SJSA1 (cell line): ENCODE measurements around the gene OPTC. TPM values are rescaled to one million over a fixed set of nuclear protein-coding genes. Genes with fewer than 3 reads are reported as not detected.

Experiments used
- DNase-seq, 2 experiments: peaks; one replicate each; pipeline ENCODE4 v3.0.0-alpha.2; 2015 to 2020; ENCODE audit warnings: low spot score in 2 of 2, low read depth in 1 of 2
- H3K27ac ChIP-seq: fragments of 250-450 bp; sonication (Bioruptor Pico); 2 replicates; pipeline ENCODE4 v1.5.1; 2020; ENCODE audit warnings: mild to moderate bottlenecking, moderate library complexity
- H3K27me3 ChIP-seq: fragments of 250-450 bp; sonication (Bioruptor Pico); replicated peaks from 2 replicates; pipeline ENCODE4 v1.5.1; 2020; ENCODE audit warnings: mild to moderate bottlenecking, moderate library complexity
- H3K36me3 ChIP-seq: fragments of 250-450 bp; sonication (Bioruptor Pico); 2 replicates; pipeline ENCODE4 v1.5.1; 2020; ENCODE audit warnings: mild to moderate bottlenecking
- H3K4me1 ChIP-seq: fragments of 250-450 bp; sonication (Bioruptor Pico); replicated peaks from 2 replicates; pipeline ENCODE4 v1.6.1; 2021; ENCODE audit warnings: mild to moderate bottlenecking
- H3K4me3 ChIP-seq: fragments of 250-450 bp; sonication (Bioruptor Pico); 2 replicates; pipeline ENCODE4 v1.5.1; 2020; ENCODE audit warnings: mild to moderate bottlenecking
- H3K9me3 ChIP-seq: fragments of 250-450 bp; sonication (Bioruptor Pico); replicated peaks from 2 replicates; pipeline ENCODE4 v1.5.1; 2020; ENCODE audit warnings: mild to moderate bottlenecking
- total RNA-seq: library from RNA; depleted of rRNA; stranded (reverse); fragments of >200 nt; shearing (Covaris generic); gene quantifications from 2 replicates; pipeline ENCODE4 v1.2.3, GENCODE V29; 2014

OPTC gene
- total RNA-seq, 1 experiment from 2014 or later: not detected

GRCh38 chr1:203488539-203488938 lies 5.4 kb upstream of the OPTC start:
- Histone ChIP-seq H3K27me3 (no peaks in the 10 kb centered on the region), H3K9me3 (no peaks in the 10 kb centered on the region)

GRCh38 chr1:203490607-203491006 lies 3.3 kb upstream of the OPTC start:
- Histone ChIP-seq H3K4me1 (peaks cover 12% of the 10 kb centered on the region), H3K9me3 (no peaks in the 10 kb centered on the region), H3K36me3 (no peaks in the 10 kb centered on the region), H3K27me3 (no peaks in the 10 kb centered on the region), H3K27ac (no peak overlapping the region), H3K4me3 (no peak overlapping the region)
- no peak for DNase-seq

More at GRCh38 chr1:203488539-203488938, 5.4 kb upstream of the OPTC start:
- DNase-seq: no peak
- Histone ChIP-seq H3K4me3 (no peak overlapping the region), H3K27ac (no peak overlapping the region), H3K36me3 (no peaks in the 10 kb centered on the region), H3K4me1 (peaks cover 12% of the 10 kb centered on the region)

GRCh38 chr1:203491664-203492063 lies 2.3 kb upstream of the OPTC start:
- H3K4me3 ChIP-seq: no peak overlapping the region
- peaks cover 12% of the 10 kb centered on the region for H3K4me1 ChIP-seq
- no peaks in the 10 kb centered on the region for H3K36me3 ChIP-seq
- no peak overlapping the region for H3K27ac ChIP-seq
- no peak for DNase-seq
- H3K27me3 ChIP-seq: no peaks in the 10 kb centered on the region
- no peaks in the 10 kb centered on the region for H3K9me3 ChIP-seq

DNA sequence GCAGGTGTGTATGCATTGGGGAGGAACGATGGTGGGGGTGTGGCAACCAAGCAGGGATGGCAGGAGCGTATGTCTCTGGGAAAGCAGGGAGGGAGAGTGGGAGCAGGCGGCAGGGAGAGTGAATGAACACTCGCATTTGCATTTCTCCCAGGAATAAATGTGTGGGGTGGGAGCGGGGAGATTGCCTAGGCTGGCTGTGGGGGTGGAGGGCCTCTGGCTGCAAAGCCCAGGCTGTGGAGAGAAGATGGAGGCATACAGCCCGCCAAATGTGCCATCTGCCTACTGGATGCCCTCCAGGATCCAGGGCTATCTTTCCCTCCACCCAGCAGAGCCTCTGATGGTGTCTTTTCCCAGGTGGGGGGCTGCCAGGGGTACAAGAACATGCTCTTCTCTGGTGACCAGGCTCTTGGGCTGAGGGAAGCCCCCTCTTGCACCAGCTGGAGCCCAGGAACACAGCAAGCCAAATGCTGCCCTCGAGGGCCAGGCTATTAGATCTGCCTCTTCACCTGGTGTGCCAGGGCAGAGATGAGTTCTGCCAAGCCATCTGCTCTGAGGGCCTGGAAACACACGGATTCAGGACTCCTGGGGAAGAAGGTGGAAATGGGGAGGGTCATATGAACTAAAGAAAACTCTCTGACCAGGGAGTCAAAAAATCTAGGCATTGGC lies 1.7 kb upstream of the OPTC start:
- Histone ChIP-seq H3K27me3 (no peaks in the 10 kb centered on the region), H3K9me3 (no peaks in the 10 kb centered on the region), H3K27ac (no peak overlapping the region), H3K4me1 (peaks cover 9% of the 10 kb centered on the region), H3K4me3 (no peak overlapping the region), H3K36me3 (no peaks in the 10 kb centered on the region)
- DNase-seq: no peak

- no peak for DNase-seq
- Histone ChIP-seq H3K27me3 (no peaks in the 10 kb centered on the region), H3K27ac (no peak overlapping the region), H3K4me3 (no peak overlapping the region), H3K36me3 (no peaks in the 10 kb centered on the region), H3K4me1 (peaks cover 4% of the 10 kb centered on the region), H3K9me3 (no peaks in the 10 kb centered on the region)
Measured at GRCh38 chr1:203492748-203493130, 1.2 kb upstream of the OPTC start.

- no peak for DNase-seq
- H3K9me3 ChIP-seq: no peaks in the 10 kb centered on the region
- H3K27me3 ChIP-seq: no peaks in the 10 kb centered on the region
- H3K36me3 ChIP-seq: no peaks in the 10 kb centered on the region
- no peak overlapping the region for H3K27ac ChIP-seq
- H3K4me1 ChIP-seq: peaks cover 2% of the 10 kb centered on the region; the same call in 1 of the 2 replicates
- H3K4me3 ChIP-seq: no peak overlapping the region
Measured at GRCh38 chr1:203495845-203496244, 1.9 kb downstream of the OPTC start.

- DNase-seq: no peak
- Histone ChIP-seq H3K27me3 (no peaks in the 10 kb centered on the region), H3K4me3 (no peak overlapping the region), H3K9me3 (no peaks in the 10 kb centered on the region), H3K27ac (no peak overlapping the region), H3K36me3 (no peaks in the 10 kb centered on the region), H3K4me1 (peaks cover 7% of the 10 kb centered on the region; the same call in 1 of the 2 replicates)
Measured at GRCh38 chr1:203497269-203497777, 3.4 kb downstream of the OPTC start.

DNA sequence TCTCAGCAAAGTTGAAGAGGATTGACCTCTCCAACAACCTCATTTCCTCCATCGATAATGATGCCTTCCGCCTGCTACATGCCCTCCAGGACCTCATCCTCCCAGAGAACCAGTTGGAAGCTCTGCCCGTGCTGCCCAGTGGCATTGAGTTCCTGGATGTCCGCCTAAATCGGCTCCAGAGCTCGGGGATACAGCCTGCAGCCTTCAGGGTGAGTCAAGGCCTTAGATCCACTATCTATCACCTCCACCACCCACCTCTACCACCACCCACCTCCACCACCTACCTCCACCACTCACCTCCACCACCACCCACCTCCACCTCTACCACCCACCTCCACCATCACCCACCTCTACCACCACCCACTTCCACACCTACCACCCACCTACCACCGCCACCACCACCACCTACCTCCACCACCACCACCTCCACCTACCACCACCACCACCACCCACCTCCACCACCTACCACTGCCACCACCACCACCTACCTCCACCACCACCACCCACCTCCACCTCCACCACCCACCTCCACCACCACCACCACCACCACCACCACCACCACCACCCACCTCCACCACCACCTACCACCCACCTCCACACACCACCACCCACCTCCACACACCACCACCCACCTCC lies 5.8 kb downstream of the OPTC start:
- H3K9me3 ChIP-seq: no peaks in the 10 kb centered on the region
- H3K4me3 ChIP-seq: no peak overlapping the region
- no peak overlapping the region for H3K27ac ChIP-seq
- DNase-seq: no peak
- H3K4me1 ChIP-seq: peaks cover 11% of the 10 kb centered on the region
- no peaks in the 10 kb centered on the region for H3K36me3 ChIP-seq
- H3K27me3 ChIP-seq: no peaks in the 10 kb centered on the region

DNA sequence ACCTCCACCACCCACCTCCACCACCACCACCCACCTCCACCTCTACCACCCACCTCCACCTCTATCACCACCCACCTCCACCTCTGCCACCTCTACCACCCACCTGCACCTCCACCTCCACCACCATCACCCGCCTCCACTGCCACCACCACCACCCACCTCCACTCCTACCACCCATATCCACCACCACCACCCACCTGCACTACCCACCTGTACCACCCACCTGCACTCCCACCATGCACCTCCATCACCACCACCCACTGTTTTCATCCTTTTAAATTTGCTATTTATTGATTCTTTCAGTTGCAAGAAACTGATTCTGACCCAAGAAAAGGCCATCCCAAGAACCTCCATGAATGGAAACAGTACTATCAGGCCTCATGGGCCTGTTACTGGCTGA lies 6.3 kb downstream of the OPTC start:
- no peaks in the 10 kb centered on the region for H3K27me3 ChIP-seq
- H3K9me3 ChIP-seq: no peaks in the 10 kb centered on the region
- H3K4me3 ChIP-seq: no peak overlapping the region
- peaks cover 17% of the 10 kb centered on the region for H3K4me1 ChIP-seq
- no peaks in the 10 kb centered on the region for H3K36me3 ChIP-seq
- H3K27ac ChIP-seq: no peak overlapping the region
- no peak for DNase-seq

GRCh38 chr1:203503836-203504235 lies 9.9 kb downstream of the OPTC start:
- Histone ChIP-seq H3K9me3 (no peaks in the 10 kb centered on the region), H3K27me3 (no peaks in the 10 kb centered on the region), H3K4me3 (no peak overlapping the region), H3K36me3 (no peaks in the 10 kb centered on the region), H3K4me1 (peaks cover 43% of the 10 kb centered on the region), H3K27ac (no peak overlapping the region)
- DNase-seq: no peak

DNA sequence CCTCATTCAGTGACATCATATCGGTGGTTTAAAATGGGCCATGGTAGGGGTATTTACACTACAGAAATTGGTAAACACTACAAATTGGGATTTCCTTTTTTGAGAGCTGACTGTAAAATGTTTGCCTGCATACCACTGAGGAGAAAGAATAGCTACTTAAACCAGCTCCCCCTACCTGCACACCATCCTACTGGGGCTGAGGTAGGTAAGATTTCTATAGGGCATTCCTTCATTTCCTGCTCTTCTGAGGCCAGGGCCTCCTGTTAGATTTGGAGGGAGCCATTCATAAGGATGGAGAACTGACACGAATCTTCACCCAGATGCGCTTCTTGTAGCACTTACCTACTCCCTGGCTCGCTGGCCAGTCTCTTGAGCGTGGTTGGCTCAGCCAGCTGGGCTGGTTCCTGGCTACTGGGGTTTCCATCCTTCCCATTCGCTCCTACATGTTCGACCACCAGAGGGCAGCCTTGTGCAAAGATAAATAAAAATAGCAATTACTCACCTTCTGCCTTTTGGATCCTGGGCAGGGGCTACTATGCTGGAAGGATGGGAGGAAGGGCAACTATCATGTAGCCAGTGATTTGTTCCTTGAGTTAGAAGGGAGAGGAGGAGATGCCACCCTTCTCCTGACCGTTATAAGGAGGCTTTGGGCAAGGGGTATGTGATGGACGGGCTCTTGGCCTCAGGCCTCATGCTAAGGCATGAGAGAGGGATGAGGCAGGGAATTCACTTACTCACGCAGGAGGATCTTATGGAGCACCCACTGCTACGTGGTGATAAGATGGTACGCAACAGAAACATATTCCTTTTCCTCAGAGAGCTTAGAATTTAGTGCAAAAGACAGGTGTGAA lies 10.7 kb downstream of the OPTC start:
- peak; percentile 83 for DNase-seq
- H3K27me3 ChIP-seq: no peaks in the 10 kb centered on the region

DNA sequence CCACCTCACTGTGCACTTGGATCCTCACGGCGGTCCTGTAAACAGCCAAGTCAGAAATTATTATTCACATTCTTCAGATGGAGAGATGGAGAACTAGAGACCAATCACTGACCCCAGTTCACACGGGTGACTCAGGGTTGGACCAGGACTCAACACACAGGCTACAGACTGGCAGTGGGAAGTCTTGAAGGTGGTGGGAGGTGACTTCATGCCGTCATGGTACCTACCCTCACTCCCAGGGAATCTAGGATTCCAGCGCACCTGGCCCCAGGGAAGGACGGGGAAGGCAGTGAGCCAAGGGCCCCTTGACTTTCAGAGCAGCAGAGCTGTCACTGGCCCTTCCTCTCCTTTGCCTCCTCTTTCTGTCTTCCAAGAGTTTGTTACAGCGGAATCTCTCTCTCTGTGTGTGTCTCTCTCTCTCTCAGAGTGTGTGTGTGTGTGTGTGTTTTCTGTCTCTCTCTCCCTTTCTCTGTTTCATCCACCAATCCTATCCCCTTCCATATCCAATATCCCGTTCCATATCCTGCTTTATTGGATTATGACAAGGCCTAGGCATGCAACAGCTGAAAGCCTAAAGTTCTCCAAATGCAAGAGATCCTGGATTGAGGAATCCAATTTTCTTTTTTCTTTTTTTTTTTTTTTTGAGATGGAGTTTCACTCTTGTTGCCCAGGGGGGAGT lies 11.7 kb downstream of the OPTC start:
- peak in 1 of 2 experiments; percentile 9 for DNase-seq
- no peak overlapping the region for H3K4me3 ChIP-seq

More for the DNA sequence above, 10.7 kb downstream of the OPTC start:
- H3K4me1 ChIP-seq: peaks cover 46% of the 10 kb centered on the region
- no peak overlapping the region for H3K4me3 ChIP-seq
- no peaks in the 10 kb centered on the region for H3K36me3 ChIP-seq
- no peaks in the 10 kb centered on the region for H3K9me3 ChIP-seq
- H3K27ac ChIP-seq: no peak overlapping the region

GRCh38 chr1:203506858-203507626 lies 13.1 kb downstream of the OPTC start:
- H3K27me3 ChIP-seq: no peaks in the 10 kb centered on the region
- H3K27ac ChIP-seq: no peak overlapping the region
- H3K36me3 ChIP-seq: no peaks in the 10 kb centered on the region
- H3K4me3 ChIP-seq: no peak overlapping the region
- H3K4me1 ChIP-seq: peaks cover 47% of the 10 kb centered on the region
- no peaks in the 10 kb centered on the region for H3K9me3 ChIP-seq
- DNase-seq: no peak

More for the DNA sequence above, 11.7 kb downstream of the OPTC start:
- H3K27me3 ChIP-seq: no peaks in the 10 kb centered on the region
- H3K27ac ChIP-seq: no peak overlapping the region
- no peaks in the 10 kb centered on the region for H3K9me3 ChIP-seq
- peaks cover 46% of the 10 kb centered on the region for H3K4me1 ChIP-seq
- H3K36me3 ChIP-seq: no peaks in the 10 kb centered on the region
